Common myeloid progenitor, CD34-positive (primary cell): ENCODE measurements around the gene CFAP251.
A peak's percentile ranks its signal among the peaks of the same experiment; 100 is the strongest.

ENCODE experiments used
- CTCF ChIA-PET: fragments of 350-600 bp; sonication (Branson Sonifier 250); formaldehyde crosslinking; loops from one replicate; lab custom pipeline; 2021; ENCODE audit warnings: antibody characterized with exemption; lab: Charles Lee
- POLR2A ChIA-PET: fragments of 350-600 bp; sonication (Branson Sonifier 250); formaldehyde crosslinking; loops from one replicate; lab custom pipeline; 2021; ENCODE audit warnings: antibody characterized with exemption; lab: Charles Lee
- DNase-seq, 3 donors: peaks; one replicate each; pipeline versions ENCODE4 v3.0.0 to v3.0.0-alpha.2; 2013
- H3K27ac ChIP-seq, 2 experiments: 1 replicate in 1 of 2; 2 replicates in 1 of 2; pipeline ENCODE4 v1.7.0; 2013; ENCODE audit warnings: inconsistent platforms in 2 of 2, low read length in 2 of 2, mild to moderate bottlenecking in 2 of 2, low read depth in 1 of 2, moderate library complexity in 1 of 2; ENCODE audit not compliant: severe bottlenecking in 2 of 2, insufficient read depth in 1 of 2, poor library complexity in 1 of 2
- H3K27me3 ChIP-seq, 5 experiments: replicated peaks in 2 of 5; 1 replicate in 3 of 5; 2 replicates in 2 of 5; pipeline versions ENCODE4 v1.6.1 to v1.7.0; 2013; ENCODE audit warnings: low read length in 4 of 5, mild to moderate bottlenecking in 2 of 5, moderate library complexity in 2 of 5, inconsistent platforms in 1 of 5; ENCODE audit not compliant: insufficient read depth in 5 of 5, control insufficient read depth in 4 of 5
- H3K36me3 ChIP-seq, 4 experiments: 1 replicate in 2 of 4; 2 replicates in 2 of 4; pipeline versions ENCODE4 v1.6.1 to v1.7.0; 2013; ENCODE audit warnings: low read length in 3 of 4, control low read depth in 1 of 4, mild to moderate bottlenecking in 1 of 4; ENCODE audit not compliant: control insufficient read depth in 4 of 4, insufficient read depth in 4 of 4
- H3K4me1 ChIP-seq, 4 experiments: 1 replicate in 3 of 4; 2 replicates in 1 of 4; pipeline versions ENCODE4 v1.6.1 to v1.7.1; 2013; ENCODE audit warnings: low read length in 3 of 4, mild to moderate bottlenecking in 3 of 4, control low read depth in 1 of 4, inconsistent platforms in 1 of 4, moderate library complexity in 1 of 4; ENCODE audit not compliant: control insufficient read depth in 4 of 4, insufficient read depth in 4 of 4; ENCODE audit errors: control extremely low read depth in 1 of 4
- H3K4me3 ChIP-seq, 7 experiments: 1 replicate in 4 of 7; 2 replicates in 3 of 7; pipeline versions ENCODE4 v1.5.1 to v1.7.0; 2013; ENCODE audit warnings: mild to moderate bottlenecking in 7 of 7, low read length in 6 of 7, moderate library complexity in 6 of 7, inconsistent platforms in 2 of 7, low read depth in 2 of 7, control low read depth in 1 of 7; ENCODE audit not compliant: insufficient read depth in 4 of 7, control insufficient read depth in 1 of 7; ENCODE audit errors: extremely low read depth in 1 of 7
- H3K9me3 ChIP-seq, 5 experiments: 1 replicate in 4 of 5; 2 replicates in 1 of 5; pipeline versions ENCODE4 v1.6.1 to v1.7.1; 2013; ENCODE audit warnings: low read length in 4 of 5, mild to moderate bottlenecking in 2 of 5, inconsistent platforms in 1 of 5, low read depth in 1 of 5, moderate library complexity in 1 of 5; ENCODE audit not compliant: control insufficient read depth in 4 of 5, insufficient read depth in 2 of 5; ENCODE audit errors: control extremely low read depth in 1 of 5
- WGBS: methylation state at CpG from one replicate; pipeline ENCODE4 v1.1.5; 2013; ENCODE audit not compliant: insufficient coverage; 5-methylcytosine and 5-hydroxymethylcytosine counted together

The CFAP251 gene

DNA sequence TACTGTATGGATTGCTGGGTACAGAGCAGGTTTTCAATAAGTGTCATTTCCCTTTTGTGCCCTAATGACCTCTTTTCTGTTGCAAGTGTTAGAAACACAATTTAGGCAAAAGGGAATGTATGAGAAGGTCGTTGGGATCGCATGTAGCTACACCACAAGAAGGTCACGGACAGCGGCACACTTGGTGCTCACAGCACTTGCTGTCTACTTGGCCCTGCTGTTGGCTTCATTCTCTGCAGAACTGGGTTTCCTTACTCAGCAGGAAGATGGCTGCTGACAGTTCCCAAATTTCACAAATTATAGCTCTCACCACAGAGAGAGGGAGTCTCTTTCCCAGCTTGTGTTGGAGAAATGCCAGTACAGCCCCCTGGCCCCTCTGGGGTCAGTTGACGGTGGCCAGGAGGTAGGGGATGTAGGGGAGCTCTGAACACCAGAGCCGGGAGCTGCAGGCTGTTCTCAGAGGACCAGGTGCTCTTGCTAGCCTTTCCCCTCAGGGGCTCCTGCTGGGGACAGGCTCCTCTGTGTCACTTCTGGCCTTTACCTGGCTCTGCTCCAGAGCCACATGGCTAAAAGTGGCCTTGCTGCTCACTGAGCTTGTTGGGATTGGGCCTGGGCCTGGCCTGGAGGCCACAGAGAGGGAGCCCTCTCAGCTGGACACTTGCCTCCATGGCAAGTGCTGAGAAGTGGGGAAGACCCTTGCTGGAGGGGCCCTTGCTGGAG is 52.3 kb downstream of the CFAP251 start:
- WGBS: 38% methylated on average over 6 of the region's 6 CpGs
- POLR2A ChIA-PET: no interaction called here
- no peaks in the 10 kb centered on the region for H3K36me3 ChIP-seq
- CTCF ChIA-PET: interaction anchor here (0.5 to 1.4 kb wide), 6 partner anchors 12 to 55 kb away, joined by 3 to 4 read pairs (median 4); partner anchors contain the start of genes BCL7A and CFAP251
- DNase-seq: peak in 1 of 3 donors; percentile 11
- peaks cover 0 to 7% (median 4%) of the 10 kb centered on the region in 5 experiments for H3K9me3 ChIP-seq
- H3K27ac ChIP-seq: no peak overlapping the region
- H3K4me3 ChIP-seq: no peak overlapping the region
- no peaks in the 10 kb centered on the region for H3K27me3 ChIP-seq
- H3K4me1 ChIP-seq: peaks cover 5 to 42% (median 32%) of the 10 kb centered on the region in 4 experiments

- no peak overlapping the region for H3K27ac ChIP-seq
- H3K4me1 ChIP-seq: peaks cover 2 to 26% (median 18%) of the 10 kb centered on the region in 4 experiments
- no peaks in the 10 kb centered on the region for H3K27me3 ChIP-seq
- ChIA-PET POLR2A (no interaction called here), CTCF (interaction anchor here (1.1 kb wide), 1 partner anchor 13 kb away, joined by 3 read pairs; no protein-coding TSS in a partner anchor)
- no peak for DNase-seq
- peaks cover 0 to 7% (median 4%) of the 10 kb centered on the region in 5 experiments for H3K9me3 ChIP-seq
- no peak overlapping the region for H3K4me3 ChIP-seq
- WGBS: 87% methylated on average over 6 of the region's 13 CpGs
- H3K36me3 ChIP-seq: no peaks in the 10 kb centered on the region
Measured at GRCh38 chr12:121974026-121974985, 55.9 kb downstream of the CFAP251 start.

- H3K9me3 ChIP-seq: peaks cover 0 to 7% (median 4%) of the 10 kb centered on the region in 5 experiments
- no peaks in the 10 kb centered on the region for H3K36me3 ChIP-seq
- POLR2A ChIA-PET: no interaction called here
- H3K27me3 ChIP-seq: no peaks in the 10 kb centered on the region
- 93% methylated on average over 3 of the region's 6 CpGs for WGBS
- H3K4me1 ChIP-seq: peaks cover 2 to 21% (median 15%) of the 10 kb centered on the region in 4 experiments
- H3K27ac ChIP-seq: no peak overlapping the region
- DNase-seq: no peak
- CTCF ChIA-PET: interaction anchor here (1.1 kb wide), 1 partner anchor 13 kb away, joined by 3 read pairs; no protein-coding TSS in a partner anchor
- no peak overlapping the region for H3K4me3 ChIP-seq
Measured at GRCh38 chr12:121975021-121975420, 56.6 kb downstream of the CFAP251 start.

DNA sequence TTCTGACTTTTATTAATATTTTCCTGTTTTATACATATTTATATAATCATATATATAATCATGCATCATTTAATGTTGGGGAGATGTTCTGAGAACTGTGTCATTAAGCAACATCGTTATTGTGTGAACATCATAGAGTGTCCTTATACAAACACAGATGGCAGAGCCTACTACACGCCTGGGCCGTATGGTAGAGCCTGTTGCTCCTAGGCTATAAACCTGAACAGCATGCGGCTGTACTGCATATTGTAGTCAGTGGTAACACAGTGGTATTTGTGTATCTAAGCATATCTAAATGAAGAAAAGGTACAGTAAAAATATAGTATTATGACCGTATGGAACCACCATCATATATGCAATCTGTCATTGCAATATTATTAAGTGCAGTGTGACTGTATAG is 58.6 kb downstream of the CFAP251 start:
- Histone ChIP-seq H3K27ac (no peak overlapping the region), H3K4me1 (peaks cover 0 to 21% (median 12%) of the 10 kb centered on the region in 4 experiments), H3K27me3 (no peaks in the 10 kb centered on the region), H3K4me3 (no peak overlapping the region), H3K36me3 (no peaks in the 10 kb centered on the region), H3K9me3 (peaks cover 0 to 7% (median 4%) of the 10 kb centered on the region in 5 experiments)
- 100% methylated on average over 2 of the region's 5 CpGs for WGBS
- ChIA-PET CTCF (interaction anchor here (0.6 kb wide), 1 partner anchor 10 kb away, joined by 3 read pairs; no protein-coding TSS in a partner anchor), POLR2A (no interaction called here)
- no peak for DNase-seq

GRCh38 chr12:121980191-121980891 is 61.9 kb downstream of the CFAP251 start:
- Histone ChIP-seq H3K4me3 (no peak overlapping the region), H3K4me1 (peaks cover 0 to 26% (median 20%) of the 10 kb centered on the region in 4 experiments), H3K27ac (no peak overlapping the region), H3K9me3 (no peaks in the 10 kb centered on the region), H3K27me3 (no peaks in the 10 kb centered on the region), H3K36me3 (no peaks in the 10 kb centered on the region)
- WGBS: 59% methylated on average over 11 of the region's 11 CpGs
- ChIA-PET POLR2A (no interaction called here), CTCF (interaction anchor here (1.0 to 1.4 kb wide), 3 partner anchors 11 to 17 kb away, joined by 3 to 7 read pairs (median 4); no protein-coding TSS in a partner anchor)
- DNase-seq: peak; percentile 15 to 67 (median 67)

DNA sequence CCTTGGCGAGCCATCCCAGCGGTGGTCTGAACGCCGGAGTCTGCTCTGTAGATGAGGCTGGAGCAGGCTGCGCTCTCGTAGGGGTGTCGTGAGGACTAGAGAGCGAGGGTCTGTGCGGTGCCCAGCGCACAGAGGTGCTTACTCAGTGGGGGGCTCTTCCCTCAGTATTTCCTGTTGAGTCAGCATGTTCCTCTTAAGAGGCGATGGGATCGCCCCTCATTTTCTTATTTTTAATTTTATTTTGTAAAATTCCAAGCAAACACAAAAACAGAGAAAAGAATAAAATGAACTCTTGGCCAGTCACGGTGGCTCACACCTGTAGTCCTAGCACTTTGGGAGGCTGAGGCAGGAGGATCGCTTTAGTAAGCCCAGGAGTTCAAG is 62.5 kb downstream of the CFAP251 start:
- DNase-seq: no peak
- 86% methylated on average over 10 of the region's 14 CpGs for WGBS
- H3K4me1 ChIP-seq: peaks cover 0 to 26% (median 20%) of the 10 kb centered on the region in 4 experiments
- H3K27ac ChIP-seq: no peak overlapping the region
- H3K9me3 ChIP-seq: no peaks in the 10 kb centered on the region
- H3K4me3 ChIP-seq: no peak overlapping the region
- H3K36me3 ChIP-seq: no peaks in the 10 kb centered on the region
- ChIA-PET POLR2A (no interaction called here), CTCF (interaction anchor here (1.1 to 1.4 kb wide), 2 partner anchors 11 to 12 kb away, joined by 4 to 7 read pairs; no protein-coding TSS in a partner anchor)
- no peaks in the 10 kb centered on the region for H3K27me3 ChIP-seq
